ENCODE data around the gene LRRC38.

DNA sequence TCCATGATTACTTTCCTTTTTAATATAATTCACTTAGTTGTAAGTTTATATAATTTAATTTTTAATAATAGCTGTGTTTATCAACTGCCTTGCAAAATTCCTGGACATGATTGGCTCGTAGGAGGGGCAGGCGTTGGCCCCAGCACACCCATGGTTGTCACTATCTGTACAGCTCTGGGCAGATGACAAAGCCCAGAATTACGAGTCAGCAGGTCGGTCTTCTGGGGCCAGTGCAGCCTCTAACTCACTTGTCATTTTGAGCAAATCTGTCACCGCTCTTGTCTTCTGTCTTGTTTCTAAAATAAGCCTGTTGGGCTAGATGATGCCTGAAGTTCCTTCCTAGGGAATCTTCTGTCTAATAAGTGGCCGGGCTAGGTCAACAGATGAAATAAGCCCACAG lies 21.4 kb upstream of the LRRC38 start:
- TF ChIP-seq, protein P1, sequence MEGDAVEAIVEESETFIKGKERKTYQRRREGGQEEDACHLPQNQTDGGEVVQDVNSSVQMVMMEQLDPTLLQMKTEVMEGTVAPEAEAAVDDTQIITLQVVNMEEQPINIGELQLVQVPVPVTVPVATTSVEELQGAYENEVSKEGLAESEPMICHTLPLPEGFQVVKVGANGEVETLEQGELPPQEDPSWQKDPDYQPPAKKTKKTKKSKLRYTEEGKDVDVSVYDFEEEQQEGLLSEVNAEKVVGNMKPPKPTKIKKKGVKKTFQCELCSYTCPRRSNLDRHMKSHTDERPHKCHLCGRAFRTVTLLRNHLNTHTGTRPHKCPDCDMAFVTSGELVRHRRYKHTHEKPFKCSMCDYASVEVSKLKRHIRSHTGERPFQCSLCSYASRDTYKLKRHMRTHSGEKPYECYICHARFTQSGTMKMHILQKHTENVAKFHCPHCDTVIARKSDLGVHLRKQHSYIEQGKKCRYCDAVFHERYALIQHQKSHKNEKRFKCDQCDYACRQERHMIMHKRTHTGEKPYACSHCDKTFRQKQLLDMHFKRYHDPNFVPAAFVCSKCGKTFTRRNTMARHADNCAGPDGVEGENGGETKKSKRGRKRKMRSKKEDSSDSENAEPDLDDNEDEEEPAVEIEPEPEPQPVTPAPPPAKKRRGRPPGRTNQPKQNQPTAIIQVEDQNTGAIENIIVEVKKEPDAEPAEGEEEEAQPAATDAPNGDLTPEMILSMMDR (IDR thresholded peaks at IDR 0.05; ENCODE audit: low read length), result no peak
- TF ChIP-seq EZH2 (IDR thresholded peaks at IDR 0.05; ENCODE audit: borderline replicate concordance, low read length), result no peak

All from OCI-LY1 (cell line).